ENCODE data around the gene FAM13C. TPM values are rescaled to one million over a fixed set of nuclear protein-coding genes. Genes with fewer than 3 reads are reported as not detected.

Gene FAM13C
- total RNA-seq, 1 donor from 2014 or later, result 5.9 TPM

DNA sequence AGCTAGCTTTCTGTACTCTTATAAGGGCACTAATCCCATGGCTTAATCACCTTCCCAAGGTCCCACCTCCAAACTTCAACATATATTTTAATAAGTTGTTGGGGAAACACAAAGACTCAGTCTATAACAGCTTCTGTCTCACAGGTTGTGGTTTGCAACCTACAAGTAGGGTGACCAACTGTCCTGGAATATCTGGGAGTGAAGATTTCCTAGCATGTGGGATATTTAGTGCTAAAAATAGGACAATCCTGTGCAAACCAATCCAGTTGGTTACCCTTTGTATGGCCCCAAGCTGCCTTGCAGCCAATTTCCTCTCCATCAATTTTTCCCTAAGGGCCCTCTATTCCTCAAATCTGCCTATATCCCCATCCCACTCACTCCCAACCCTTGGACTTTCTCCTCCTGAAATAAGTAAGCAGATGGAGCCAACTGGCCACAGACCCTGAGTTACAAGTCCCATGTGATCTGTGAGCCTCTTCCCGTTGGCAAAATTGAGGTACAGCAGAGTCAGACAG, 82.3 kb downstream of the FAM13C start:
- Mint-ChIP-seq H3K27ac (no peak overlapping the region), H3K4me1 (ENCODE audit: low read depth) (peaks cover 4% of the 10 kb centered on the region), H3K36me3 (ENCODE audit: insufficient read depth) (no peaks in the 10 kb centered on the region), H3K4me3 (ENCODE audit: low read depth) (no peak overlapping the region), H3K27me3 (no peaks in the 10 kb centered on the region), H3K9me3 (ENCODE audit: low read depth) (no peaks in the 10 kb centered on the region)
- no peak for DNase-seq (ENCODE audit: low spot score, unreplicated experiment)
- TF ChIP-seq, protein P1, sequence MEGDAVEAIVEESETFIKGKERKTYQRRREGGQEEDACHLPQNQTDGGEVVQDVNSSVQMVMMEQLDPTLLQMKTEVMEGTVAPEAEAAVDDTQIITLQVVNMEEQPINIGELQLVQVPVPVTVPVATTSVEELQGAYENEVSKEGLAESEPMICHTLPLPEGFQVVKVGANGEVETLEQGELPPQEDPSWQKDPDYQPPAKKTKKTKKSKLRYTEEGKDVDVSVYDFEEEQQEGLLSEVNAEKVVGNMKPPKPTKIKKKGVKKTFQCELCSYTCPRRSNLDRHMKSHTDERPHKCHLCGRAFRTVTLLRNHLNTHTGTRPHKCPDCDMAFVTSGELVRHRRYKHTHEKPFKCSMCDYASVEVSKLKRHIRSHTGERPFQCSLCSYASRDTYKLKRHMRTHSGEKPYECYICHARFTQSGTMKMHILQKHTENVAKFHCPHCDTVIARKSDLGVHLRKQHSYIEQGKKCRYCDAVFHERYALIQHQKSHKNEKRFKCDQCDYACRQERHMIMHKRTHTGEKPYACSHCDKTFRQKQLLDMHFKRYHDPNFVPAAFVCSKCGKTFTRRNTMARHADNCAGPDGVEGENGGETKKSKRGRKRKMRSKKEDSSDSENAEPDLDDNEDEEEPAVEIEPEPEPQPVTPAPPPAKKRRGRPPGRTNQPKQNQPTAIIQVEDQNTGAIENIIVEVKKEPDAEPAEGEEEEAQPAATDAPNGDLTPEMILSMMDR (IDR thresholded peaks at IDR 0.05; ENCODE audit: unreplicated experiment), result no peak

DNA sequence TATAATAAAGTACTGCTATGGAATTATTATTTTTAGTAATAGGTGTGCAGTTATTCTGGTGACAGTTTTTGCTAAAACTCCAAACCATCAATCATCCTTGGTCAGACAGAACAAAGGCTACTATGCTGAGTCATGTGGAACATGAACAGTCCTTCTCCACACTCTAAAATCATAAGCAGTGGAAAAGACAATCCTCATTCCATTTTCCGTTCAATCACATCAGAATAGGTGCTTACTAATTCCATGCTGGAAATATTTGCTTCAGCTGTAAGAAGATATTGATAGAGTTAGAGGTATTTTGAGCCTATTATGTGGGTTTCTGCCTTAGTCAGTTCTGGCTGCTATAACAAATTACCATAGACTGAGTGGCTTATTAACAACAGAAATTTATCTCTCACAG, 82.9 kb downstream of the FAM13C start:
- Mint-ChIP-seq H3K27me3 (no peaks in the 10 kb centered on the region), H3K4me3 (ENCODE audit: low read depth) (no peak overlapping the region), H3K27ac (no peak overlapping the region), H3K36me3 (ENCODE audit: insufficient read depth) (no peaks in the 10 kb centered on the region), H3K4me1 (ENCODE audit: low read depth) (peaks cover 4% of the 10 kb centered on the region), H3K9me3 (ENCODE audit: low read depth) (no peaks in the 10 kb centered on the region)
- TF ChIP-seq, protein P1 (IDR thresholded peaks at IDR 0.05; ENCODE audit: unreplicated experiment), result no peak
- no peak for DNase-seq (ENCODE audit: low spot score, unreplicated experiment)

DNA sequence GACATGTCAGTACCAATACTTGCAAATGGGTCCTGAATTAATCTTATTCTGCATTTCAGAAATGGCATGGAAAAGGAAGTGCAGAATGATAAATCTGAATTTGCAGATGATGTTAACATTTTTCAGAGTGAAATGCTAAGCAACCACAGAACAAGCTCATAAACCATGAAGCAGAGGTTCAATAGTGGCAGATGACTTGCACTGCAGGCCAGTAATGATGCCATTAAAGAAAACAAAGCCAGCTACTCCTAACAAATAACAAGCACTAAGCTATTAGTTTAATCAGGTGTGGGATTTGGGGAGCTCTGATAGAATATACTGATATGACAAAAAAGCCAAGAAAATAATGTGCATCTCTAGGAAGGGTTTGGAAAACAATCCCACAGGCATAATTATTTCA, 85.4 kb downstream of the FAM13C start:
- H3K27ac Mint-ChIP-seq, result no peak overlapping the region
- no peaks in the 10 kb centered on the region for H3K4me1 Mint-ChIP-seq (ENCODE audit: low read depth)
- H3K27me3 Mint-ChIP-seq, result no peaks in the 10 kb centered on the region
- H3K9me3 Mint-ChIP-seq (ENCODE audit: low read depth), result no peaks in the 10 kb centered on the region
- no peak for DNase-seq (ENCODE audit: low spot score, unreplicated experiment)
- H3K36me3 Mint-ChIP-seq (ENCODE audit: insufficient read depth), result no peaks in the 10 kb centered on the region
- TF ChIP-seq, protein P1 (IDR thresholded peaks at IDR 0.05; ENCODE audit: unreplicated experiment), result no peak
- H3K4me3 Mint-ChIP-seq (ENCODE audit: low read depth), result no peak overlapping the region

DNA sequence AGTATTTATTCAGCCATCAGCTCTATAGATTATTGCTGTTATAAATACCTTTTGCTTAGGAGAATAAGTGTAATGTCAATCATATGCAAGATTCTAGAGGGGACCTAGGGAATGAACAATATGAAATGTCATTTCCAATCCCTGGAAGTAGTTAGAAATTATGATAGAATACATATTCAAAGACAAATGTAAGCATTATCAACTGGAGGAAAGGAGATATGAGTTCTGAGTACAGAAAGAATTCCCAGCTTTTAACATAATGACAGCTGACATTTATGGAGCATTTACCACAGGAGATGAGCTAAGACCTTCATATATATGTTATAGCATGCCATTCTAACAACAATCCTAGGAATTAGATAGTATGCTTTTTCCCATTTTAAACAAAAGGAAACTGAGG, 86.2 kb downstream of the FAM13C start:
- Mint-ChIP-seq H3K27ac (no peak overlapping the region), H3K9me3 (ENCODE audit: low read depth) (no peaks in the 10 kb centered on the region), H3K4me1 (ENCODE audit: low read depth) (no peaks in the 10 kb centered on the region), H3K27me3 (no peaks in the 10 kb centered on the region), H3K36me3 (ENCODE audit: insufficient read depth) (no peaks in the 10 kb centered on the region), H3K4me3 (ENCODE audit: low read depth) (no peak overlapping the region)
- DNase-seq (ENCODE audit: low spot score, unreplicated experiment), result no peak
- TF ChIP-seq, protein P1 (IDR thresholded peaks at IDR 0.05; ENCODE audit: unreplicated experiment), result no peak

DNA sequence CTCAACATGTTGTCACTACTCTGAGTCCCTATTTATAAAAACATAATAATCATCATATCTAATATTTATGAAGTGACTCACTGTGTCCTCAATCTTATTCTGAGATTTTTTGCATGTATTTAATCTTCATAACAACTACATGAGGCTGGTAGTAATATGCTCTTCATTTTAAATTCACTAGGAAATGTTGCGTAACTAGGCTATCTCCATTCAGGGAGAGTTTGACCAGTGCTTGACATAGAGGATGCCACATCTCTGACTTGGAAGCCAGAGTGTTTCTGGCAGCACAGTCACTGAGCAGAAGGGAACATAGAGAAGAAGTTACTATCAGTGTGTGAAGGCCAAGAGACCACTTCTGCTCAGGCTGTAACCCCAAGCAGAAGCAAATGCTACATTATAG, 88.9 kb downstream of the FAM13C start:
- Mint-ChIP-seq H3K4me1 (ENCODE audit: low read depth) (no peaks in the 10 kb centered on the region), H3K9me3 (ENCODE audit: low read depth) (no peaks in the 10 kb centered on the region), H3K27ac (no peak overlapping the region), H3K4me3 (ENCODE audit: low read depth) (no peak overlapping the region), H3K36me3 (ENCODE audit: insufficient read depth) (peaks cover 2% of the 10 kb centered on the region), H3K27me3 (no peaks in the 10 kb centered on the region)
- TF ChIP-seq, protein P1 (IDR thresholded peaks at IDR 0.05; ENCODE audit: unreplicated experiment), result no peak
- DNase-seq (ENCODE audit: low spot score, unreplicated experiment), result no peak
